Germinal center (tissue), 1 donor: ENCODE results near the gene CHST11.
"Not testable (repeated sequence)": the region's sequence is repeated elsewhere in the genome, so short reads cannot be mapped to it uniquely, and the experiment has no call there.

ENCODE experiments used
- DNase-seq: peaks from one replicate; pipeline ENCODE4 v3.0.0; 2012; ENCODE audit warnings: mixed read lengths, low spot score

Gene CHST11

DNA sequence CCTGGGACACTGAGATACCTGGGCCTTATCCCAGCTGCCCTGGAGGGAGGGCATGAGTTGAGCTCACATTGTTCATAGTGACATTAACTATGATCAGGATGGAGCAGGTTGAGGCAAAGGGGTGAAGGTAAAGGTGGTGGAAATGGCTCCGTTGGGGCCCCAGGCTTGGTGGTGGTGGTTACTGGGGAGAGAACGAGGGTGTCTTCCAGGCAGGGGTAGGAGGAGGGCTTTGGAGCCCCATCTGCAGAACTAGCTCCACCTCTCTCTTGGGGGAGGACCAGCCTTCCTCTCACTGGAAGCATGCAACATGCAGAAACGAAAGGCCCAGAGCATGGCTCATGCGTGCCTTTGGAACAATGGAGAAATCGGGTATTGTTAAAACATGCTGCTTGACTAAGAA is 284.3 kb downstream of the CHST11 start:
- no peak for DNase-seq

DNA sequence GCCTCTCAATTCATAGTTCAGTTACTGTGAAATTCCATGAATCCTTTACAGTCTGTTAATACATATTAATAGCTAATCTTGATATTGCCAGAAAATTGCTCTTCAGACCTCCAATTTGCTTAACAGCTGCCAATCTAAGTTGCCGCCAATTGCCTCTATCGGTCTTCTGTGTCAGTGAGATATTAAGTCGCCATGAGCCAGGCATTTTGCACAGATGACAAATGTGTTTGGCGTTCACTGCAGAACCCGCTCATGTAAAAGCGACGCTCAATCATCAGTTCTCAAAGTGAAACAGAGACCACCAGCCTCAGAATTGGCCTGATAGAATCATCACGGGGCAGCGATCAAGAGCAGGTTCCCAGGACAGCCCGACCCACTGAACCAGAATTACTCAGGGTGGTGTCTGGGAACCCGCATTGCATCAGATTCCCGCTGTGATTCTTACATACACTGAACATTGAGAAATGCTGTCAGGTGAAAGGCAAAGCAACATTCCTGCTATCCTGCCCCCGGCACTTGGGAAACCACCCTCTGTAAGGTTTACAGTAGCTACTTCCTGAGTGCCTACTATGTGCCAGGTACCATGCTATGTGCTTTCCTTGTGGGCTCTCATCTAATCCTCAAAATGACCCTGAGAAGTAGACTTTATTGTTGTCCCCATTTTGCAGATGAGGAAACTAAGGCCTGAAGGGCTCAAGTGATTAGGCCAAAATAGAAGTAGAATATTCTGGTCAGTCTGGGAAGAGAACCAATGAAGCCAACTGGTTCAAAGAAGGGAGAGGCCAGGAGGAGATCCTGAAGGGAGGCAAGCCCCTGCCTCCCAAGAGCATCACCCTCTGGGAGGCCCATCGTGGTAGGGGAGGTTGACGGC is 285.0 kb downstream of the CHST11 start:
- no peak for DNase-seq

DNA sequence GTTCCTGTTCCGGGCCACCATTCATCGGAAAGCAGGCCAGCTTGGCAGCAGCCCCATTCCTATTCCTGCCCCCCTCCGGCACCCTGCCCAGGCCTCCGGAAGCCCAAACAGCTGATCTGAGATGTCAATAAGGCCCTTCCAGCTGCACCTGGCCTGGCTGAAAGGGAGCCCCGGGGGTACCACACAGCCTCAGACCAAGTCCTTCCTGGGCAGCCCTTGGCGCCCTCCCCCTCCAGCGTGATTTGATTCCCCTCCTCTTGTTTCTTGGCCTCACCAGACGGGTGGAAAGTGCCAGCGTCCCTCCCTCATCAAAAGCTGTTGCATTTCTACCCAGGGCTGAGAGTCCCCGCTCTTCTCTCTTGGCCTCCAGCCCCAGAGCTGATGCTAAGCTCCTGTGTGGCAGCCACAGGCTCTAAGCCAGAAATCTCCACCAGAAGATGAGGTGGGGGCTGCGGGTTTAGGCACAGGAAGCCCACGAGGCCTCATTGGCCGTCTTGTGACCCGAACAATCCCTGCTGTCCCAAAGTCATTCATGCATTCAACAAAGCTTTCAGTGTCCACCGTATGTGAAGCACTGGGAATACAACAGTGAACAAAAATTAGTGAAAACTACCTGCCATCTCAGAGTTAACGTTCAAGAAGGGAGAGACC is 285.9 kb downstream of the CHST11 start:
- DNase-seq: no peak

DNA sequence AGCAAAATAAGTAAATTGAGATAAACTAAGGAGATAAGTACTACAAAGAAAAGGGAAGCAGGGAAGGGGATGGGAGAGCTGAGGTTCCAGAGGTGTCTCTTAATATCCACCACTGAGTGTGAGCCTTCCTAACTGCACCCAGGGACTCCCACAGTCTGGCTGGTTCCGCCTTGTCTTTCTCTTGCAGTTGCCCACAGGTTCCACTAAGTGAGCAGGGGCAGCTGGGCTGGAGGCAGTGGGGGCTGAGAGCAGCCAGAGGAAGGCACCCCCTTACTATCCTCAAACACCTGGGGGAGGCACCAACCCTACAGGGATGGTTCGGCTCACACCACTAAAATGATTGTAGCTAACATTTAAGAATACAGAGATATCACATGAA is 286.4 kb downstream of the CHST11 start:
- DNase-seq: no peak

DNA sequence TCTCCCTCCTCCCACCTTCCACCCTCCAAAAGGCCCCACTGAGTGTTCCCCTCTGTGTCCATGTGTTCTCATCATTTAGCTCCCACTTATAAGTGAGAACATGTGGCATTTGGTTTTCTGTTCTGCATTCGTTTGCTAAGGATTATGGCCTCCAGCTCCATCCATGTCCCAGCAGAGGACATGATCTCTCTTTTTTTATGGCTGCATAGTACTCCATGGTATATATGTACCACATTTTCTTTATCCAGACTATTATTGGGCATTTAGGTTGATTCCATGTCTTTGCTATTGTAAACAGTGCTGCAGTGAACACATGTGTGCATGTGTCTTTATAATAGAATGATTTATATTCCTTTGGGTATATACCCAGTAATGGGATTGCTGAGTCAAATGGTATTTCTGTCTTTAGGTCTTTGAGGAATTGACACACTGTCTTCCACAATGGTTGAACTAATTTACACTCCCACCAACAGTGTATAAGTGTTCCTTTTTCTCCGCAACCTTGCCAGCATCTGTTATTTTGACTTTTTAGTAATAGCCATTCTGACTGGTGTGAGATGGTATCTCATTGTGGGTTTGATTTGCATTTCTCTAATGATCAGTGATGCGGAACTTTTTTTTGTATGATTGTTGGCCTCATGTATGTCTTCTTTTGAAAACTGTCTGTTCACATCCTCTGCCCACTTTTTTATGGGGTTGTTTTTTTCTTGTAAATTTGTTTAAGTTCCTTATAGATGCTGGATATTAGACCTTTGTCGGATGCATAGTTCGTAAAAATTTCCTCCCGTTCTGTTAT is 287.2 kb downstream of the CHST11 start:
- not testable (repeated sequence) for DNase-seq

DNA sequence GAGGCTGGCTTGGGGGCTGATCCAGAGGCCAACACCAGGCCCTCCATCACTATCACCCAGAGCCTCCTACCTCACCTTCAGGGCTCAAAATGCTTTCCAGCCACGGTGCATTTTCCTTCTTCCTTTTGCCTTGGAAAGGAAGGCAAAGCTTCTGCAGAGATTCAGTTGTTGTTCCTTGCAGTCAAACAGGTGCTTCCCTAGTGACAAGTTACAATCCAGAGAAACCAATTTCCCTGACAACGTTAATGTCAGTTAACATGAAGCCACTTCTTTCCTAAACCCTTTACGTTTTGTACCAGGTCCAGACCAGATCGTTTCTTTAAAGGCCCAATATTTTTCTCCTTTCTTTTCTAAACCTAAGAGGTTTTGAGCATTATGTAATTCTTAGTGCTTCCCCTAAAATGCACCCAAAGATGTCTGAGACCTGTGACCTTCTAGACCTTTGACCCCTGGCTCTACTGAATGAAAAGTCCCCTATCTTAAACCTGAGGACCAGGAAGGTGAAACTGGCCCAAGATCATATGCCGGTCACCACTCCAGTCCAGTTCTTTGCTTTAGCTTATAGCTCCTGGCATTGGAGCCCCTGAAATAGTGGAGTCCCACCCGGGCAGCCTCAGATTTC is 289.8 kb downstream of the CHST11 start:
- DNase-seq: no peak

DNA sequence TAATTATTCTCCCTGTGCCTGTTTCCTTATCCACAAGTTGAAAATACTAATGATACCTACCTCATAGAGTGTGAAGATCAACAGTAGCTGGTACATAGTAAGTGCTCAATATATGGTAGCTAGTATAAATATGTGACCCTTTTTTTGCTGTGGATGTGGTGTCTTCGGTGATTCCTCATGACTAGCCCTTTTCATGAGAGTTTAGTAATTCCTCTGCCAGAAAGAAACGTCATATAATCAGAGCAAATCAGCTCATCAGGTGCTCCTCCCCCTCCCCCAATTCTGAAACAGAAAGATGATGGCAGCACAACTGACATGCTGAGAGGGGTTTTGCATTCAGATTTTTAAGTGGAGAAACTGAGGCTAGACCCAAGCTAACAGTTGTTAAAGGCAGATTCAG is 290.6 kb downstream of the CHST11 start:
- DNase-seq: no peak

DNA sequence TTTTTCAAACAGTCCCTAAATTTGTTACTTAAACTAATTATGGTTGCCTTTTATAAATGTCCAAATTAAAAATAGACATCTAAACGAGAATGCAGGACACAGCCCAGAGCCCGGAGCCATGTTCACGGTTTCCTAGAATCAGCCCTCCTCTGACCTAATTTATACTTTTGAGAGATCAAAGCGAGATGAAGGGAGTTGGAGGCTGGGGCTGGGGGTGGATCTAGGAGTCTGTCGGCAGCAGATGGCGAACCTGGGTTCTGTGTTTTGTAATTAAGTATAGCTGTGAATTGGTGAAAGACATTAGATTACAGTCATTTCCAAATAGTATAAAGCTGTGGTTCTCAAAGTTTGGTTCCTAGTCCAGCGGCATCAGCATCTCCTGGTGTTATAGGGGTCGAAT is 291.2 kb downstream of the CHST11 start:
- DNase-seq: no peak

DNA sequence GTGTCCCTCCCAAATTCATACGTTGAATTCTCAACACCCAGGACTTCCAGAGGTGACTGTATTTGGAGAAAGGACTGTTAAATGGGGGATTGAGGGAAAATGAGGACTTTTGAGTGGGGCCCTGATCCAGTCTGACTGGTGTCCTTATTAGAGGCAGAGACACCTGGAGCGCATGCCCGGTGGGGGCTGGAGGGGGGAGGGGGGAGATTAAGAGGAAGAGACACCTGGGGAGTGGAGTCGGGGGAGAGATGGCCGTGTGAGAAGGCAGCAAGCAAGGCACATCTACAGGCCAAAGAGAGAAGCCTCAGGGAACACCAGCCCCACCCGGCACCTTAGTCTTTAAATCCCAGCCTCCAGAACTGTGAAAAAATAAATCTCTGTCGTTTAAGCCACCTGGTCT is 291.6 kb downstream of the CHST11 start:
- DNase-seq: no peak

DNA sequence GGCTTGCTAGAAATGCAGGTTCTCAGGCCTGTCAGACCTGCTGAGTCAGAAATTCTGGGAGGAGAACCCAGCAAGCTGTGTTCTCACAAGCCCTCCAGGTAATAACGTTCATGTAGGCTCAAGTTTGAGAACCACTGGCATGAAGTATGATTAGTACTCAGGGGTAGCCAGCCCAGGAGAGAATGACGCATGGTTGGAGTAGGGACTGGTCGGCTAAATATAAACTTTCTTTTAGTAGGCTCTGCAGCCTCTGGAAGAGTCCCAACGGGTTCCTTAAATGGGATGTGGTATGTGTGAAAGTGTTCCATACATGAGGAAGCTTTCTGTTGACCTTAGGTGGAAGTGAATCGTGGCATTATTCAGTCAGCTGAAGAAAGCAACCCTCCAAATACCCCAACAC is 292.0 kb downstream of the CHST11 start:
- DNase-seq: no peak

DNA sequence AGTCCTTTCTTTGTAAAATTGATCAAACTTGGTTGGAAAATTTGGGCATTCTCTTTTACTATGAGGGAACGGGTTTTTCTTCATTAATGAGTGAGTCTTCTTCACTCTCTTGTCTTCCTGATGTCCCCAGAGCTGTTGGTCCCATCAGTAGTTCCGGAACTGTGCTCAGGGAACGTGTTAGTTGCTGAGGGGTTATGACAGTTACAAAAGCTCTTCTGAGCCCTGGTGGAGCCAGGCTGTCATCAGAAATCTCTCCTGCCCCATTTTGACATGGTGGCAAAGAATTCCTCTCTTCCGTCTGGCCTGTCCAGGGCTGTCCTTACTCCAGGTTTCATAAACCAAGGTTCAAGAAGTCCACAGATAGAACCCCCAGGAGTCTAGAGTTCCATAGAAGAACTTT is 292.8 kb downstream of the CHST11 start:
- no peak for DNase-seq

DNA sequence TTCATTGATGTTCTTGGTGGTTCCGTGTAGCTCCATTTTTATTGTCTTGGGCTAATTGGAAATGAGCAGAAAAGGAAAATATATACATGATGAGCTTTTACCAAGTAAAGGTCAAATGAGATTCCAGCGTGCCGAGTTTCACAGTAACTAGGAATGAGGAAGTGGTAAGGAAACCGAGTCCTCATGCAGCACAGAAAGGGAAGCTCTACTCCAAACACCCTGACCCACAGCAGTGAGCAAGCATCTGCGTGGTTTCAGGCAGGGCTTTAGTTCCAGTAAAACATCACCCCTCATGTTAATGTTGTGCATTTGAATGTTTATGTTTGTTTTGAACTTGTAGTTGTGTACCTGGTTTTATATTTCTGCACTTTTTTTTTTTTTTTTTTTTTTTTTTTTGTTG is 293.3 kb downstream of the CHST11 start:
- DNase-seq: peak; percentile 57

DNA sequence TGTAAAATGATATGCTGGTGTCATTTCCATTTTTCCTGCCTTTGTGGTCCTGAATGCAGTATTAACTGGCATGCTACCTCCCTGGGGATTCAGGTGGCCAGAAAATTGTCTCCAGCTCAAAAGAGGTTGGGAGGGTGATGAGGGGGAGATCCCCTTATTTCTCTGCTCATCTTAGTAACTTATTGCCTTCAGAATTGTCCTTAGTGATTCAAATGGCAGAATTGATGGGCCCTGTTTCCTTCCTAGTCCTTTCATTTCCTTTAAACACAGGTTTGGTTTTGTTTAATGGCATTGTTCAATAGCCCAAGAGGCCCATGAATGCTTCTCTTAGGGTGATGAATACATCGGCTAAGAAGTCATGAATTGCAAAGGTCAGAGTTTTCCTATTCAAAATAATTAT is 294.4 kb downstream of the CHST11 start:
- no peak for DNase-seq

DNA sequence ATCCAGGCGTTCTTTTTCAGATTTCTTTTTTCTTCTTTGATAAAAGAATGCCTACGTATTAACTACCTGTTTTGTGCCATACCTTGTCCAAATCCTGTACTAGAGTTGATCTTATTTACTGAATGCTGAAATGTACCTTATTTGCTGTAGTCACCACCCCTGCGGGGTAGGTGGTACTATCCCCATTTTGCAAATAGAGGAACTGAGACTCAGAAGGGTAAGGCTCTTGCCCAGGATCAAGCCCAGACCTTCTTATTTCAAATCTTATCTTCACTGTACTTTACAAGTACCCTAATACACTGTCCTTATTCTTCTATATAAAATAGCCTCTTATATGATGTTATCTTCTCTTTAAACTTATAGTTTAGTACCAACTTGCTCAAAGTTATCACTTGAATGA is 294.8 kb downstream of the CHST11 start:
- DNase-seq: peak; percentile 54

DNA sequence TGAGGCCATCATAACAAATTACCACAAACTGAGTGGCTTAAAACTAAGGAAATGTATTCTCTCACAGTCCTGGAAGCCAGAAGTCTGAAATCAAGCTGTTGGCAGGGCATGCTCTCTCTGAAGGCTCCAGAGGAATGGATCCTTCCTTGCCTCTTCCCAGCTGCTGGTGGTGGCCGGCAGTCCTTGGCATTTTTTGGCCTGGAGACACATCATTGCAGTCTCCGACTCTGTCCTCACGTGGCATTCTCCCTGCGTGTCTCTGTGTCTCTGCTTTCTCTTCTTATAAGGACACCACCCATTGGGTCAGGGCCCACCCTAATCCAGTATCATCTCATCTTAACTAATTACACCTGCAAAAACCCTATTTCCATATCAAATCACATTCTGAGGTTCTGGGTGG is 295.3 kb downstream of the CHST11 start:
- DNase-seq: no peak

DNA sequence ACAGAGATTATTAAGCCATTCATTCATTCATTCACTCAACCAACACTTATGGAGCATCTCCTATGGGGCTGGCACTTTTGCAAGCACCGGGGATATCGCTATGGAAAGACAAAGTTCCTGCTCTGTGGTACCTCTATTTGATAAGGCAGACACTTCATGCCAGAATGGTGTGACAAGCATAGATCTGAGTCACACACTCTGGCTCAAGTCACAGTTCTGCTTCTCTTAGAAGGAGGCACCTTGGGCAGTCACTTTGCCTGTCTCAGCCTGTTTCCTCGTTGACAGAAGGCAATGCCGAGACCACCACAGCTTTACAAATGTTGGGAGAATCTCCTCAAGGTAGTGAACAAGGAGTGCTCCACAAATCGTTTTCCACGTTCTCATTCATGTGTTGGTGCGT is 296.1 kb downstream of the CHST11 start:
- no peak for DNase-seq

DNA sequence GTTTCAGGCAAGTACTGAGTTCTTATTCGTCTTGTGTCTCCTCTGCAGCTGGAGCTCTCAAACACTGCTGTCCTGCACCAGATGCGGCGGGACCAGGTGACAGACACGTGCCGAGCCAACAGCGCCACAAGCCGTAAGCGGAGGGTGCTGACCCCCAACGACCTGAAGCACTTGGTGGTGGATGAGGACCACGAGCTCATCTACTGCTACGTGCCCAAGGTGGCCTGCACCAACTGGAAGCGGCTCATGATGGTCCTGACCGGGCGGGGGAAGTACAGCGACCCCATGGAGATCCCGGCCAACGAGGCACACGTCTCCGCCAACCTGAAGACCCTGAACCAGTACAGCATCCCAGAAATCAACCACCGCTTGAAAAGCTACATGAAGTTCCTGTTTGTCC is 300.2 kb downstream of the CHST11 start:
- no peak for DNase-seq

DNA sequence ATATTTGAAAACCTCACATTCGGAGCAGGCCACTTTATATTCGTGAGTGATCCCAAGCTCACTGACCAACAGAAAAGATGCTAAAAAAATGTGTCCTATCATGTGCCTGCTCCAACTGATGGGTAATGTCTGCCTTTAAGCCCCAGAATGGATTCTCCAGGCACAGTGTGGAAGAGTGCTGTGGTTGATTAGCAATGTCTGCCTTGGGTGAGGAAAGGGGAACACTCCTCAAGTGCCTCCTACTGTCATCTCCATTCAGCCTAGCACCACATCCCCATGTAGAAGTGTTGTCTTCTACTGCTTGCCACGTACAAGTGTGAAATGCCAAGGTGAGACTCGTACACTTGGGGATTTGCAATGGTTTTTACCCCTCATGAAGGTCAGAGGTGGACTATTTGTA is 302.0 kb downstream of the CHST11 start:
- no peak for DNase-seq

DNA sequence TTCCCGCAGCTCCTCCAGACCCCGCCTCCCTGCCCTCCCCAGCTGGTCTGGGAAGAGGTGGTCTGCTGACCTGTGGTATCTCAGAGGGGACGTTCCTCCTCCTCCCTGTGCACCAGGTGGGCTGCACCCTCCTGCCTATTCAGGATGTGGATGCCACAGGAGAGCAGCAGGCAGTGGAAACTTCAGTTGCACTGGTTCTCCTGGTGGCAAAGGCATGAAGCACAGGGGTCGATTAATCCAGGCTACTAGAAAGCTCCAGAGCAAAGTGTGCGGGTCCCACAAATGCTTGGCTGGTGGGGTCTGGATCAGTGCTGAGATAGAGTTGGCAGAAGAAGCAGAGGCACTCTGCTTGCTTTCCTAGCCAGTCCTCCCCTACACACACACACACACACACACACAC is 304.3 kb downstream of the CHST11 start:
- no peak for DNase-seq

DNA sequence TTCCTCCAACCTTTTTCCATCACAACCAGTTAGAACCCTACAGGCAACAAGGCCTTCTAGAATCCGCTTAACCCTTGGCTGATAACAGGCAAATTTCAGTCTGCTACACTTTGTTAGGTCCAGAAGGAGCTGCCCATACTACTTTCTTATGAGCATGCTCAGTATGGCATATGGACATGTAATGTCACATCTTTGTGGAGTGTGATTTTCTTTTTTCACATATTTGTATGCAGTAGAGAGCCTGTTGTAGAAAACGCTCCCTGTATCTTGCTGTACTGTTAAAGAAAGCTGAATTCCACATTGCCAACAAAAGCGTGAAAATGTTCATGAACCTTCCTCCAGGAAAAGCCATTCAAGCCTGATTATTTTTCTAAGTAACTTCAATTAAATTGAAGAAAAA is 304.9 kb downstream of the CHST11 start:
- DNase-seq: no peak

DNA sequence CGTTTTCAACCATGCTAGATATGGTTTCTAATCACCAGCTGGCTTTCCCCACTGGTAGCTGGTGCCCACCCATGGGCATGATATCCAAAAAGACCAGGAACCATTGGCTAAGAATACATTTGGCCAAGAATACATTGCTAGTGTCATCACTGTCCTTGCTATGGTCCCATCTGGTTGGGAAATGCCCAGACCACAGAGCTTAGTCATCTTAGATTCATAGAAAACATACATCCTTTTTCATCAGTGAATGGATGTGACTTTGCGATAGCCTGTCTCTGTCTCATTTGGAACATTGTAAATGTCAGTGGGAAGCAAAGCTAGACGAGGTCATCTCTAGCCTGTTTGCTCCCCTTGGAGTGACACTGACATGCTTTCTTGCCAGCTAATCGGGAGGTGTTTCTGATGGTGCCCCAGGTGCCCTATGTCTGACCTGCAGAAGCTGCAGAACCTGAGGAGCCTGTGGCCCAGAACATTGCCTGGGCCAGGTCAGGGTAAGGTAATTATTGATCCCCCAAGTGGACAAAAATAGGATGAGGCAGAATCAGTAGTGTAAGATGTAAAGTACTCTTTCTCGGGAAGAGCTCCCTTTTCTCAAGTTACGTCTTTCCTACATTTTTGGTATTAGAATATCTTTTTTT is 306.5 kb downstream of the CHST11 start:
- DNase-seq: no peak
